GM12878 (cell line): Measurements from ENCODE around the gene UGT1A8. TPM values are rescaled to one million over a fixed set of nuclear protein-coding genes. Genes with fewer than 3 reads are reported as not detected.

Source experiments
- ATAC-seq: fragments of 200-7000 bp; cut with Tn5 transposase; 3 replicates; pipeline ENCODE4 v1.9.1; 2020; ENCODE audit warnings: mild to moderate bottlenecking, moderate library complexity
- BruUV-seq: library from RNA; stranded (reverse); fragments of 400-500 nt; replicated peaks from 2 replicates; lab custom pipeline; 2021; lab: Mats Ljungman, UMichigan
- CTCF ChIA-PET: fragments of 300-600 bp; sonication (Branson Sonifier 250); formaldehyde crosslinking; extraction: SDS; loops from one replicate; lab custom pipeline; 2021; ENCODE audit warnings: inconsistent platforms; lab: Yijun Ruan, JAX
- POLR2A ChIA-PET: fragments of 350-600 bp; formaldehyde crosslinking; extraction: SDS; loops from one replicate; lab custom pipeline; 2021; ENCODE audit warnings: inconsistent platforms; lab: Charles Lee
- RAD21 ChIA-PET: fragments of 300-600 bp; sonication (Branson Sonifier 250); formaldehyde crosslinking; loops from one replicate; lab custom pipeline; 2023; ENCODE audit warnings: antibody characterized with exemption; ENCODE audit not compliant: unreplicated experiment; lab: Charles Lee
- SMC1A ChIA-PET: fragments of 300-600 bp; sonication (Branson Sonifier 250); formaldehyde crosslinking; loops from one replicate; lab custom pipeline; 2023; ENCODE audit not compliant: unreplicated experiment, uncharacterized antibody; lab: Charles Lee
- DNase-seq: peaks from one replicate; pipeline ENCODE4 v3.0.0-alpha.2; 2011; ENCODE audit warnings: low read depth, low spot score
- FAIRE-seq: peaks from 3 replicates; lab custom pipeline; 2011; peaks lifted over from hg19 to GRCh38; lab: Jason Lieb, UNC
- H2AFZ ChIP-seq: 2 replicates; pipeline ENCODE4 v1.6.0; 2011; ENCODE audit warnings: low read depth, low read length, control low read depth; ENCODE audit not compliant: control insufficient read depth
- H3K27ac ChIP-seq: 2 replicates; pipeline ENCODE4 v1.5.1; 2011; ENCODE audit warnings: control low read depth; ENCODE audit not compliant: control insufficient read depth, insufficient read depth
- H3K27me3 ChIP-seq, 2 experiments: replicated peaks in 1 of 2; 2 replicates each; pipeline versions ENCODE4 v1.6.0 to v1.6.1; 2011; ENCODE audit warnings: low read length in 1 of 2; ENCODE audit not compliant: control insufficient read depth in 2 of 2, insufficient read depth in 2 of 2
- H3K36me3 ChIP-seq, 2 experiments: 2 replicates each; pipeline ENCODE4 v1.5.1; 2011; ENCODE audit warnings: low read length in 1 of 2; ENCODE audit not compliant: control insufficient read depth in 2 of 2, insufficient read depth in 2 of 2
- H3K4me1 ChIP-seq: 2 replicates; pipeline ENCODE4 v1.6.1; 2011; ENCODE audit warnings: mild to moderate bottlenecking, low read length, moderate library complexity, mixed read lengths; ENCODE audit not compliant: control insufficient read depth, insufficient read depth
- H3K4me2 ChIP-seq: 2 replicates; pipeline ENCODE4 v1.6.0; 2011; ENCODE audit warnings: control low read depth; ENCODE audit not compliant: control insufficient read depth, insufficient read depth
- H3K4me3 ChIP-seq: fragments of 200-600 bp; sonication (generic); 2 replicates; pipeline ENCODE4 v1.5.1; 2016
- H3K79me2 ChIP-seq: 2 replicates; pipeline ENCODE4 v1.6.0; 2011; ENCODE audit warnings: low read length; ENCODE audit not compliant: control insufficient read depth, insufficient read depth
- H3K9ac ChIP-seq: 2 replicates; pipeline ENCODE4 v1.8.0; 2011; ENCODE audit warnings: low read length, control low read depth, mixed read lengths; ENCODE audit not compliant: control insufficient read depth, insufficient read depth
- H3K9me3 ChIP-seq: replicated peaks from 3 replicates; pipeline ENCODE4 v1.5.1; 2011; ENCODE audit warnings: mild to moderate bottlenecking, low read length; ENCODE audit not compliant: control insufficient read depth, insufficient read depth
- H4K20me1 ChIP-seq: 2 replicates; pipeline ENCODE4 v1.6.0; 2011; ENCODE audit not compliant: control insufficient read depth, insufficient read depth
- BRCA1 ChIP-seq: IDR thresholded peaks from 2 replicates; pipeline ENCODE4 v1.6.1; 2011; ENCODE audit warnings: low read depth, low read length, improper control_type of control experiment
- CBFB ChIP-seq: IDR thresholded peaks from 2 replicates; pipeline ENCODE4 v1.6.1; 2016; ENCODE audit warnings: antibody characterized with exemption, low read depth
- FOXM1 ChIP-seq: IDR thresholded peaks from 2 replicates; pipeline ENCODE4 v1.6.1; 2012; ENCODE audit warnings: low read depth, mild to moderate bottlenecking, inconsistent platforms, low read length, moderate library complexity
- IRF4 ChIP-seq: IDR thresholded peaks from 2 replicates; pipeline ENCODE4 v1.6.1; 2011; ENCODE audit warnings: low read depth, low read length
- JUNB ChIP-seq: IDR thresholded peaks from 2 replicates; pipeline ENCODE4 v1.6.1; 2016; ENCODE audit warnings: antibody characterized with exemption, mild to moderate bottlenecking
- MAX ChIP-seq: IDR thresholded peaks from 2 replicates; pipeline ENCODE4 v1.6.1; 2012; ENCODE audit warnings: low read depth, low read length, improper control_type of control experiment
- NRF1 ChIP-seq: conservative IDR thresholded peaks from 2 replicates; pipeline ENCODE4 v1.6.1; 2011; ENCODE audit warnings: mild to moderate bottlenecking, low read depth, low read length, improper control_type of control experiment
- ZNF217 ChIP-seq: fragments of 450-650 bp; IDR thresholded peaks from 2 replicates; pipeline ENCODE4 v1.6.1; 2017; ENCODE audit warnings: antibody characterized with exemption, mild to moderate bottlenecking
- WGBS: methylation state at CpG from one replicate; pipeline ENCODE4 v1.1.6; 2016; ENCODE audit warnings: low lambda C conversion rate; ENCODE audit not compliant: insufficient replicate concordance, insufficient coverage; ENCODE audit errors: missing lambda C conversion rate; 5-methylcytosine and 5-hydroxymethylcytosine counted together
- in situ Hi-C: fragments of 300-500 bp; cut with MboI; formaldehyde crosslinking; loops from 9 replicates; pipeline ENCODE4 v1.14.3; 2018; ENCODE audit warnings: mixed read lengths
- intact Hi-C: fragments of 100-400 bp; cut with micrococcal nuclease; formaldehyde crosslinking; loops from one replicate; pipeline ENCODE4 v1.14.2; 2022; ENCODE audit not compliant: unreplicated experiment
- polyA plus RNA-seq, 11 experiments: library from polyadenylated mRNA; depleted of rRNA in 4 of 11; unstranded in 6 of 11; stranded (reverse) in 5 of 11; fragments of >200 nt; fragmentation: Nextera tagmentation in 4 of 11; fragmentation: Illumina TruSeq in 1 of 11; extraction: Ambion mirVana in 4 of 11; extraction: Trizol in 1 of 11; gene quantifications; 1 replicate in 1 of 11; 2 replicates in 10 of 11; pipeline versions ENCODE4 v1.2.1 to v1.2.3, GENCODE V29; 2011 to 2016; ENCODE audit warnings: inconsistent platforms in 2 of 11, missing spikeins in 2 of 11, low read depth in 1 of 11
- total RNA-seq, 4 experiments: library from RNA; depleted of rRNA in 3 of 4; stranded (reverse); fragments of >200 nt in 3 of 4; fragmentation: Illumina TruSeq in 1 of 4; extraction: Trizol in 1 of 4; gene quantifications; 2 replicates each; pipeline versions ENCODE4 v1.2.1 to v1.2.3, GENCODE V29; 2013 to 2021

Gene UGT1A8
- total and polyA plus RNA-seq, 10 of the 15 experiments (the other 5 are each of a cell fraction or from before 2014, with no cell fraction given): not detected

DNA sequence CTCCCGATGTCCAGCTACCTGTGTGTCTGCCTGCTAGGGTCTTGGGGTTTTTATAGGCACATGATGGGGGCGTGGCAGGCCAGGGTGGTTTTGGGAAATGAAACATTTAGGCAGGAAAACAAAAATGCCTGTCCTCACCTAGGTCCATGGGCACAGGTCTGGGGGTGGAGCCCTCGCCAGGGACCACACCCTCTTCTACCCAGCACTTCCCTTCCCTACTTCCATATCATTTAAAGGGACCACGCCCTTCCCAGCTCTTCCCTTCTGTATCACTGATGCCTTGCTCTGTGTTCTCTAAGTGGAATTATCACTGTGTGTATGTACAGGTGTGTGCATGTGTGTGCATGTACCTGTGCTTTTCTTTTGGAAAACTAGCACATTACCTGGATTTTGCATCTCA lies 149.0 kb downstream of the UGT1A8 start:
- DNase-seq (no peak), FAIRE-seq (no peak), ATAC-seq (no peak)
- in situ Hi-C loops: no loop called here
- ChIA-PET CTCF (interaction anchor here (1.0 kb wide), 1 partner anchor 54 kb away, joined by 3 read pairs; no protein-coding TSS in a partner anchor), POLR2A (no interaction called here)
- 21% methylated on average over 4 of the region's 4 CpGs for WGBS
- no peak overlapping the region for H3K4me3 ChIP-seq
- no peak overlapping the region for H3K27ac ChIP-seq
- TF ChIP-seq CBFB: no peak
- TF ChIP-seq NRF1: no peak
- TF ChIP-seq BRCA1: no peak
- TF ChIP-seq ZNF217: no peak
- no peak for TF ChIP-seq IRF4
- TF ChIP-seq, all 136 proteins: peak for 0
- no TSS peak for BruUV-seq
- Histone ChIP-seq H3K36me3 (no peaks in the 10 kb centered on the region), H3K79me2 (no peaks in the 10 kb centered on the region), H2AFZ (no peak overlapping the region), H3K4me1 (no peaks in the 10 kb centered on the region), H4K20me1 (no peaks in the 10 kb centered on the region), H3K4me2 (no peak overlapping the region), H3K27me3 (peaks cover 0 to 3% of the 10 kb centered on the region in 2 experiments; a peak in 1 of 4 replicates), H3K9ac (no peak overlapping the region), H3K9me3 (no peaks in the 10 kb centered on the region)
- ChIA-PET RAD21 (no interaction called here), SMC1A (no interaction called here)
- intact Hi-C loops: no loop called here

GRCh38 chr2:233768076-233768475 lies 150.6 kb downstream of the UGT1A8 start:
- no peak overlapping the region for H2AFZ ChIP-seq
- ATAC-seq (no peak), DNase-seq (no peak), FAIRE-seq (no peak)
- no peak overlapping the region for H3K27ac ChIP-seq
- intact Hi-C loops: no loop called here
- ChIA-PET RAD21 (no interaction called here), SMC1A (interaction anchor here (0.6 kb wide), 1 partner anchor 31 kb away, joined by 3 read pairs; no protein-coding TSS in a partner anchor), CTCF (no interaction called here), POLR2A (no interaction called here)
- TF ChIP-seq MAX (no peak), JUNB (no peak), FOXM1 (no peak)
- in situ Hi-C loops: no loop called here
- H3K9me3 ChIP-seq: no peaks in the 10 kb centered on the region
- no peak overlapping the region for H3K9ac ChIP-seq
- H3K4me2 ChIP-seq: no peak overlapping the region
- WGBS: 43% methylated on average over 4 of the region's 4 CpGs
- H4K20me1 ChIP-seq: no peaks in the 10 kb centered on the region
- no peak overlapping the region for H3K4me3 ChIP-seq
- H3K4me1 ChIP-seq: no peaks in the 10 kb centered on the region
- H3K36me3 ChIP-seq: no peaks in the 10 kb centered on the region
- BruUV-seq: no TSS peak
- no peaks in the 10 kb centered on the region for H3K79me2 ChIP-seq
- H3K27me3 ChIP-seq: peaks cover 0 to 3% of the 10 kb centered on the region in 2 experiments; a peak in 1 of 4 replicates
